Right lobe of liver (tissue), 4 donors: ENCODE data around the gene GALNT11.
"Not testable (repeated sequence)": the region's sequence is repeated elsewhere in the genome, so short reads cannot be mapped to it uniquely, and the experiment has no call there.

Experiments used
- CTCF ChIP-seq, 4 donors: fragments of 200-600 bp in 3 of 4; fragments of 450-650 bp in 1 of 4; IDR thresholded peaks; one replicate each; pipeline versions ENCODE4 v1.5.1 to v1.8.0; 2016 to 2022; ENCODE audit warnings: antibody characterized with exemption in 4 of 4, mild to moderate bottlenecking in 2 of 4
- POLR2A ChIP-seq: fragments of 450-650 bp; IDR thresholded peaks from one replicate; pipeline ENCODE4 v1.6.1; 2017; ENCODE audit warnings: antibody characterized with exemption, mild to moderate bottlenecking
- donor health status: DM: no; HTN: no; CAD: no.
- donor health status: DM: no; HTN: no; CAD: no.
- donor health status: DM: no; HTN: yes; CAD: no.

- TF ChIP-seq CTCF (IDR thresholded peaks at IDR 0.05); POLR2A: not testable (repeated sequence)
Observed at GRCh38 chr7:152043086-152043485, 17.6 kb downstream of the GALNT11 start.
